ENCODE measurements around the gene ATXN7L1.

Gene ATXN7L1

GRCh38 chr7:105673367-105674084, 202.9 kb downstream of the ATXN7L1 start:
- Mint-ChIP-seq H3K4me1 (peaks cover 60% of the 10 kb centered on the region), H3K4me3 (no peak overlapping the region), H3K36me3 (peaks cover 1% of the 10 kb centered on the region), H3K9me3 (no peaks in the 10 kb centered on the region), H3K27ac (no peak overlapping the region), H3K27me3 (no peaks in the 10 kb centered on the region)

GRCh38 chr7:105672801-105673200, 203.6 kb downstream of the ATXN7L1 start:
- H3K27ac Mint-ChIP-seq, result no peak overlapping the region
- H3K36me3 Mint-ChIP-seq, result peaks cover 1% of the 10 kb centered on the region
- peaks cover 52% of the 10 kb centered on the region for H3K4me1 Mint-ChIP-seq
- H3K4me3 Mint-ChIP-seq, result no peak overlapping the region
- H3K27me3 Mint-ChIP-seq, result no peaks in the 10 kb centered on the region
- H3K9me3 Mint-ChIP-seq, result no peaks in the 10 kb centered on the region

- Mint-ChIP-seq H3K27ac (no peak overlapping the region), H3K9me3 (no peaks in the 10 kb centered on the region), H3K36me3 (peaks cover 14% of the 10 kb centered on the region), H3K4me1 (peaks cover 2% of the 10 kb centered on the region), H3K4me3 (no peak overlapping the region), H3K27me3 (no peaks in the 10 kb centered on the region)
These were observed 210.1 kb downstream of the ATXN7L1 start for GRCh38 chr7:105666324-105666723.

GRCh38 chr7:105665684-105666083, 210.7 kb downstream of the ATXN7L1 start:
- Mint-ChIP-seq H3K9me3 (no peaks in the 10 kb centered on the region), H3K4me1 (no peaks in the 10 kb centered on the region), H3K27me3 (no peaks in the 10 kb centered on the region), H3K36me3 (peaks cover 16% of the 10 kb centered on the region), H3K27ac (no peak overlapping the region), H3K4me3 (no peak overlapping the region)

GRCh38 chr7:105664816-105665525, 211.4 kb downstream of the ATXN7L1 start:
- H3K4me1 Mint-ChIP-seq, result peaks cover 4% of the 10 kb centered on the region
- H3K36me3 Mint-ChIP-seq, result peaks cover 19% of the 10 kb centered on the region
- no peak overlapping the region for H3K27ac Mint-ChIP-seq
- no peaks in the 10 kb centered on the region for H3K27me3 Mint-ChIP-seq
- H3K9me3 Mint-ChIP-seq, result no peaks in the 10 kb centered on the region
- no peak overlapping the region for H3K4me3 Mint-ChIP-seq

GRCh38 chr7:105662998-105663397, 213.4 kb downstream of the ATXN7L1 start:
- Mint-ChIP-seq H3K27ac (no peak overlapping the region), H3K4me1 (peaks cover 4% of the 10 kb centered on the region), H3K4me3 (no peak overlapping the region), H3K9me3 (no peaks in the 10 kb centered on the region), H3K27me3 (no peaks in the 10 kb centered on the region), H3K36me3 (peaks cover 29% of the 10 kb centered on the region)

GRCh38 chr7:105661625-105662024, 214.8 kb downstream of the ATXN7L1 start:
- H3K27me3 Mint-ChIP-seq, result no peaks in the 10 kb centered on the region
- no peaks in the 10 kb centered on the region for H3K9me3 Mint-ChIP-seq
- peaks cover 9% of the 10 kb centered on the region for H3K4me1 Mint-ChIP-seq
- H3K4me3 Mint-ChIP-seq, result no peak overlapping the region
- peak overlapping the region; percentile 30 for H3K27ac Mint-ChIP-seq
- H3K36me3 Mint-ChIP-seq, result peaks cover 31% of the 10 kb centered on the region

GRCh38 chr7:105656922-105657521, 219.4 kb downstream of the ATXN7L1 start:
- no peaks in the 10 kb centered on the region for H3K9me3 Mint-ChIP-seq
- peaks cover 9% of the 10 kb centered on the region for H3K4me1 Mint-ChIP-seq
- H3K27me3 Mint-ChIP-seq, result no peaks in the 10 kb centered on the region
- no peak overlapping the region for H3K4me3 Mint-ChIP-seq
- no peak overlapping the region for H3K27ac Mint-ChIP-seq
- H3K36me3 Mint-ChIP-seq, result peaks cover 23% of the 10 kb centered on the region

GRCh38 chr7:105655500-105656380, 220.7 kb downstream of the ATXN7L1 start:
- H3K4me1 Mint-ChIP-seq, result peaks cover 9% of the 10 kb centered on the region
- H3K4me3 Mint-ChIP-seq, result no peak overlapping the region
- H3K36me3 Mint-ChIP-seq, result peaks cover 17% of the 10 kb centered on the region
- H3K9me3 Mint-ChIP-seq, result no peaks in the 10 kb centered on the region
- no peak overlapping the region for H3K27ac Mint-ChIP-seq
- H3K27me3 Mint-ChIP-seq, result no peaks in the 10 kb centered on the region

GRCh38 chr7:105655067-105655466, 221.3 kb downstream of the ATXN7L1 start:
- H3K9me3 Mint-ChIP-seq, result no peaks in the 10 kb centered on the region
- no peak overlapping the region for H3K4me3 Mint-ChIP-seq
- no peaks in the 10 kb centered on the region for H3K27me3 Mint-ChIP-seq
- peaks cover 6% of the 10 kb centered on the region for H3K4me1 Mint-ChIP-seq
- H3K36me3 Mint-ChIP-seq, result peaks cover 14% of the 10 kb centered on the region
- no peak overlapping the region for H3K27ac Mint-ChIP-seq

- H3K9me3 Mint-ChIP-seq, result no peaks in the 10 kb centered on the region
- peaks cover 11% of the 10 kb centered on the region for H3K36me3 Mint-ChIP-seq
- no peak overlapping the region for H3K27ac Mint-ChIP-seq
- no peak overlapping the region for H3K4me3 Mint-ChIP-seq
- H3K27me3 Mint-ChIP-seq, result no peaks in the 10 kb centered on the region
- peaks cover 10% of the 10 kb centered on the region for H3K4me1 Mint-ChIP-seq
These were observed 222.2 kb downstream of the ATXN7L1 start for GRCh38 chr7:105654095-105654686.

- peaks cover 9% of the 10 kb centered on the region for H3K36me3 Mint-ChIP-seq
- H3K27me3 Mint-ChIP-seq, result no peaks in the 10 kb centered on the region
- peaks cover 12% of the 10 kb centered on the region for H3K4me1 Mint-ChIP-seq
- H3K4me3 Mint-ChIP-seq, result no peak overlapping the region
- H3K27ac Mint-ChIP-seq, result no peak overlapping the region
- H3K9me3 Mint-ChIP-seq, result no peaks in the 10 kb centered on the region
These were observed 222.9 kb downstream of the ATXN7L1 start for GRCh38 chr7:105653441-105654005.

GRCh38 chr7:105652359-105652993, 223.9 kb downstream of the ATXN7L1 start:
- H3K36me3 Mint-ChIP-seq, result peaks cover 8% of the 10 kb centered on the region
- peaks cover 12% of the 10 kb centered on the region for H3K4me1 Mint-ChIP-seq
- H3K9me3 Mint-ChIP-seq, result no peaks in the 10 kb centered on the region
- no peak overlapping the region for H3K27ac Mint-ChIP-seq
- no peaks in the 10 kb centered on the region for H3K27me3 Mint-ChIP-seq
- no peak overlapping the region for H3K4me3 Mint-ChIP-seq

GRCh38 chr7:105651798-105652197, 224.6 kb downstream of the ATXN7L1 start:
- Mint-ChIP-seq H3K36me3 (peaks cover 9% of the 10 kb centered on the region), H3K27ac (no peak overlapping the region), H3K27me3 (no peaks in the 10 kb centered on the region), H3K9me3 (no peaks in the 10 kb centered on the region), H3K4me3 (no peak overlapping the region), H3K4me1 (peaks cover 8% of the 10 kb centered on the region)

Measured in activated naive CD4-positive, alpha-beta T cell treated with anti-CD3 and anti-CD28 coated beads, Interleukin-2, amount 50 U/mL, for 24 hours (primary cell).